GM12878 (cell line): Measurements from ENCODE around the gene CACNA2D2. TPM values are rescaled to one million over a fixed set of nuclear protein-coding genes. Genes with fewer than 3 reads are reported as not detected.

Experiments used
- ATAC-seq: fragments of 200-7000 bp; cut with Tn5 transposase; 3 replicates; pipeline ENCODE4 v1.9.1; 2020; ENCODE audit warnings: mild to moderate bottlenecking, moderate library complexity
- BruUV-seq: library from RNA; stranded (reverse); fragments of 400-500 nt; replicated peaks from 2 replicates; lab custom pipeline; 2021; lab: Mats Ljungman, UMichigan
- CTCF ChIA-PET: fragments of 300-600 bp; sonication (Branson Sonifier 250); formaldehyde crosslinking; extraction: SDS; loops from one replicate; lab custom pipeline; 2021; ENCODE audit warnings: inconsistent platforms; lab: Yijun Ruan, JAX
- POLR2A ChIA-PET: fragments of 350-600 bp; formaldehyde crosslinking; extraction: SDS; loops from one replicate; lab custom pipeline; 2021; ENCODE audit warnings: inconsistent platforms; lab: Charles Lee
- RAD21 ChIA-PET: fragments of 300-600 bp; sonication (Branson Sonifier 250); formaldehyde crosslinking; loops from one replicate; lab custom pipeline; 2023; ENCODE audit warnings: antibody characterized with exemption; ENCODE audit not compliant: unreplicated experiment; lab: Charles Lee
- SMC1A ChIA-PET: fragments of 300-600 bp; sonication (Branson Sonifier 250); formaldehyde crosslinking; loops from one replicate; lab custom pipeline; 2023; ENCODE audit not compliant: unreplicated experiment, uncharacterized antibody; lab: Charles Lee
- DNase-seq: peaks from one replicate; pipeline ENCODE4 v3.0.0-alpha.2; 2011; ENCODE audit warnings: low read depth, low spot score
- FAIRE-seq: peaks from 3 replicates; lab custom pipeline; 2011; peaks lifted over from hg19 to GRCh38; lab: Jason Lieb, UNC
- H2AFZ ChIP-seq: 2 replicates; pipeline ENCODE4 v1.6.0; 2011; ENCODE audit warnings: low read depth, low read length, control low read depth; ENCODE audit not compliant: control insufficient read depth
- H3K27ac ChIP-seq: 2 replicates; pipeline ENCODE4 v1.5.1; 2011; ENCODE audit warnings: control low read depth; ENCODE audit not compliant: control insufficient read depth, insufficient read depth
- H3K27me3 ChIP-seq, 2 experiments: replicated peaks in 1 of 2; 2 replicates each; pipeline versions ENCODE4 v1.6.0 to v1.6.1; 2011; ENCODE audit warnings: low read length in 1 of 2; ENCODE audit not compliant: control insufficient read depth in 2 of 2, insufficient read depth in 2 of 2
- H3K36me3 ChIP-seq, 2 experiments: 2 replicates each; pipeline ENCODE4 v1.5.1; 2011; ENCODE audit warnings: low read length in 1 of 2; ENCODE audit not compliant: control insufficient read depth in 2 of 2, insufficient read depth in 2 of 2
- H3K4me1 ChIP-seq: 2 replicates; pipeline ENCODE4 v1.6.1; 2011; ENCODE audit warnings: mild to moderate bottlenecking, low read length, moderate library complexity, mixed read lengths; ENCODE audit not compliant: control insufficient read depth, insufficient read depth
- H3K4me2 ChIP-seq: 2 replicates; pipeline ENCODE4 v1.6.0; 2011; ENCODE audit warnings: control low read depth; ENCODE audit not compliant: control insufficient read depth, insufficient read depth
- H3K4me3 ChIP-seq: fragments of 200-600 bp; sonication (generic); 2 replicates; pipeline ENCODE4 v1.5.1; 2016
- H3K79me2 ChIP-seq: 2 replicates; pipeline ENCODE4 v1.6.0; 2011; ENCODE audit warnings: low read length; ENCODE audit not compliant: control insufficient read depth, insufficient read depth
- H3K9ac ChIP-seq: 2 replicates; pipeline ENCODE4 v1.8.0; 2011; ENCODE audit warnings: low read length, control low read depth, mixed read lengths; ENCODE audit not compliant: control insufficient read depth, insufficient read depth
- H3K9me3 ChIP-seq: replicated peaks from 3 replicates; pipeline ENCODE4 v1.5.1; 2011; ENCODE audit warnings: mild to moderate bottlenecking, low read length; ENCODE audit not compliant: control insufficient read depth, insufficient read depth
- H4K20me1 ChIP-seq: 2 replicates; pipeline ENCODE4 v1.6.0; 2011; ENCODE audit not compliant: control insufficient read depth, insufficient read depth
- CREB1 ChIP-seq: IDR thresholded peaks from 2 replicates; pipeline ENCODE4 v1.6.1; 2012; ENCODE audit warnings: low read depth, mild to moderate bottlenecking, inconsistent platforms
- ESRRA ChIP-seq: IDR thresholded peaks from 2 replicates; pipeline ENCODE4 v1.6.1; 2012; ENCODE audit warnings: mild to moderate bottlenecking, low read length, improper control_type of control experiment
- HCFC1 ChIP-seq: fragments of 150-350 bp; IDR thresholded peaks from 2 replicates; pipeline ENCODE4 v1.6.1; 2014; ENCODE audit warnings: low read length
- IKZF1 ChIP-seq: fragments of 450-650 bp; conservative IDR thresholded peaks from 2 replicates; pipeline ENCODE4 v1.6.1; 2017; ENCODE audit warnings: antibody characterized with exemption, mild to moderate bottlenecking
- IKZF2 ChIP-seq, 2 experiments: fragments of 450-650 bp; IDR thresholded peaks; 2 replicates each; pipeline ENCODE4 v1.6.1; 2017; ENCODE audit warnings: mild to moderate bottlenecking in 2 of 2, moderate library complexity in 2 of 2
- JUND ChIP-seq: IDR thresholded peaks from 2 replicates; pipeline ENCODE4 v1.6.1; 2012; ENCODE audit warnings: low read depth, mild to moderate bottlenecking, low read length, improper control_type of control experiment, moderate library complexity
- NR2C2 ChIP-seq: IDR thresholded peaks from 2 replicates; pipeline ENCODE4 v1.6.1; 2011; ENCODE audit warnings: borderline replicate concordance, low read depth; ENCODE audit not compliant: control insufficient read depth, insufficient read length
- NRF1 ChIP-seq: conservative IDR thresholded peaks from 2 replicates; pipeline ENCODE4 v1.6.1; 2011; ENCODE audit warnings: mild to moderate bottlenecking, low read depth, low read length, improper control_type of control experiment
- RELA ChIP-seq: fragments of 450-650 bp; IDR thresholded peaks from 2 replicates; pipeline ENCODE4 v1.8.0; 2014; ENCODE audit warnings: borderline replicate concordance; ENCODE audit not compliant: partially characterized antibody
- RFX5 ChIP-seq: IDR thresholded peaks from 2 replicates; pipeline ENCODE4 v1.6.1; 2011; ENCODE audit warnings: low read depth, low read length, improper control_type of control experiment
- SMARCA5 ChIP-seq: fragments of 450-650 bp; IDR thresholded peaks from 2 replicates; pipeline ENCODE4 v1.6.1; 2017; ENCODE audit warnings: mild to moderate bottlenecking
- TCF12 ChIP-seq: IDR thresholded peaks from 2 replicates; pipeline ENCODE4 v1.6.1; 2011; ENCODE audit warnings: low read depth, mild to moderate bottlenecking, low read length
- ZNF622 ChIP-seq: fragments of 450-650 bp; IDR thresholded peaks from 2 replicates; pipeline ENCODE4 v1.6.1; 2017; ENCODE audit warnings: mild to moderate bottlenecking, inconsistent platforms
- ZZZ3 ChIP-seq: IDR thresholded peaks from 2 replicates; pipeline ENCODE4 v1.6.1; 2011; ENCODE audit warnings: low read depth; ENCODE audit not compliant: control insufficient read depth, insufficient read length
- WGBS: methylation state at CpG from one replicate; pipeline ENCODE4 v1.1.6; 2016; ENCODE audit warnings: low lambda C conversion rate; ENCODE audit not compliant: insufficient replicate concordance, insufficient coverage; ENCODE audit errors: missing lambda C conversion rate; 5-methylcytosine and 5-hydroxymethylcytosine counted together
- in situ Hi-C: fragments of 300-500 bp; cut with MboI; formaldehyde crosslinking; loops from 9 replicates; pipeline ENCODE4 v1.14.3; 2018; ENCODE audit warnings: mixed read lengths
- intact Hi-C: fragments of 100-400 bp; cut with micrococcal nuclease; formaldehyde crosslinking; loops from one replicate; pipeline ENCODE4 v1.14.2; 2022; ENCODE audit not compliant: unreplicated experiment
- polyA plus RNA-seq, 11 experiments: library from polyadenylated mRNA; depleted of rRNA in 4 of 11; unstranded in 6 of 11; stranded (reverse) in 5 of 11; fragments of >200 nt; fragmentation: Nextera tagmentation in 4 of 11; fragmentation: Illumina TruSeq in 1 of 11; extraction: Ambion mirVana in 4 of 11; extraction: Trizol in 1 of 11; gene quantifications; 1 replicate in 1 of 11; 2 replicates in 10 of 11; pipeline versions ENCODE4 v1.2.1 to v1.2.3, GENCODE V29; 2011 to 2016; ENCODE audit warnings: inconsistent platforms in 2 of 11, missing spikeins in 2 of 11, low read depth in 1 of 11
- total RNA-seq, 4 experiments: library from RNA; depleted of rRNA in 3 of 4; stranded (reverse); fragments of >200 nt in 3 of 4; fragmentation: Illumina TruSeq in 1 of 4; extraction: Trizol in 1 of 4; gene quantifications; 2 replicates each; pipeline versions ENCODE4 v1.2.1 to v1.2.3, GENCODE V29; 2013 to 2021
- TF ChIP-seq, protein P1 (sequence below): fragments of 450-650 bp; IDR thresholded peaks from 2 replicates; pipeline ENCODE4 v1.6.1; 2014; ENCODE audit warnings: mild to moderate bottlenecking
- TF ChIP-seq, protein P2 (sequence below): fragments of 450-650 bp; formaldehyde crosslinking; IDR thresholded peaks from 2 replicates; pipeline ENCODE4 v1.4.0; 2020; ENCODE audit warnings: mild to moderate bottlenecking, moderate library complexity

Gene CACNA2D2
- total and polyA plus RNA-seq, 10 of the 15 experiments (the other 5 are each of a cell fraction or from before 2014, with no cell fraction given) = 0.03 to 0.07 TPM; not detected in 8

DNA sequence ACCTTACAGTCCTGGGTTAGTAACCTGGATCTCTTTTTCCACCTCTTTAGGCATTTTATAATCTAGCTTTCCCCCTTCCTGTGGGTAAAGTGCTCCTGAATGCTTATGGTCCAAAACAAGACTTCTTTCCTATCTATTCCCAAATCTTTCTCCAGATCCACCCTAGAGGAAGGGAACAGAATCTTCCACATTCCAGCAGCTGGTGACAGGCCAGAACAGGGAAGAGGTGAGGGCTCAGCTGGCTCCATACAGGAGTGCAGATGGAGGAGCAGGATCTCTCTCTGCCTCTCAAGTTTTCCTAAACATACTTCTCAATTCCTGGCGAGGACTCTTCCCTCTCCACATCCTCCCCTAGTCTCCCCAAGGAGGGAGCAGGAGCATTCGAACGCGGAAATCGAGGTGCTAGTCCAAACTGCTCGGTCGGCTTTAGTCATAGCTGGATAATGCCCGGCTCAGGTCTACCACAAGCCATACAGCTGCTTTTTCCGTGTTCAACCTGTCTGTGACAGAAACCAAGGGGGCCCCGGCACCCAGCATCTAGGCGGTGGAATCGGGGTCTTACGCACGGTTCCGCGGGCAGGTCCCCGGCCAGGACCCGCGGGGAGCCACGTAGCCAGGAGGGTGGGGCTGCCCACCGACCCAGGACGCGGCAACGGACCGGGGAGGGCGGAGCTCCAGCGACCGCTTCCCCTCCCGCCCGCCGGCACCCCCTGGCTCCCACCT is 166.8 kb downstream of the CACNA2D2 start (continued):
- TF ChIP-seq IKZF1 = 0 out of 2 replicates have a peak, but pooled peaks have one; percentile 13
- TF ChIP-seq ZNF622 = no peak
- TF ChIP-seq IKZF2 (IDR thresholded peaks at IDR 0.05) = 0 out of 4 replicates have a peak, but pooled peaks of 1 of the 2 experiments have one; percentile 12
- peak; percentile 86; the same call in 1 of the 2 replicates for TF ChIP-seq SMARCA5
- TF ChIP-seq TCF12 = 0 out of 2 replicates have a peak, but pooled peaks have one; percentile 9
- TF ChIP-seq HCFC1 = no peak
- no peak for TF ChIP-seq RELA

GRCh38 chr3:50334339-50335075 is 168.9 kb downstream of the CACNA2D2 start:
- DNase-seq (no peak), ATAC-seq (no peak), FAIRE-seq (no peak)
- Histone ChIP-seq H3K27ac (no peak overlapping the region; the same call in 1 of the 2 replicates), H3K36me3 (peaks cover 16 to 25% of the 10 kb centered on the region in 2 experiments), H2AFZ (no peak overlapping the region), H3K4me3 (peak overlapping the region; percentile 28; the same call in 1 of the 2 replicates), H3K4me1 (peaks cover 10% of the 10 kb centered on the region; the same call in 1 of the 2 replicates), H4K20me1 (no peaks in the 10 kb centered on the region; the same call in 1 of the 2 replicates), H3K9me3 (no peaks in the 10 kb centered on the region), H3K27me3 (no peaks in the 10 kb centered on the region), H3K79me2 (peaks cover 64% of the 10 kb centered on the region), H3K9ac (peak overlapping the region; percentile 15; the same call in 1 of the 2 replicates), H3K4me2 (peak overlapping the region; percentile 77)
- TF ChIP-seq RFX5 (no peak), ZZZ3 (no peak), JUND (no peak), ESRRA (no peak), NR2C2 (no peak), NRF1 (no peak), CREB1 (no peak)
- TF ChIP-seq, protein P1, sequence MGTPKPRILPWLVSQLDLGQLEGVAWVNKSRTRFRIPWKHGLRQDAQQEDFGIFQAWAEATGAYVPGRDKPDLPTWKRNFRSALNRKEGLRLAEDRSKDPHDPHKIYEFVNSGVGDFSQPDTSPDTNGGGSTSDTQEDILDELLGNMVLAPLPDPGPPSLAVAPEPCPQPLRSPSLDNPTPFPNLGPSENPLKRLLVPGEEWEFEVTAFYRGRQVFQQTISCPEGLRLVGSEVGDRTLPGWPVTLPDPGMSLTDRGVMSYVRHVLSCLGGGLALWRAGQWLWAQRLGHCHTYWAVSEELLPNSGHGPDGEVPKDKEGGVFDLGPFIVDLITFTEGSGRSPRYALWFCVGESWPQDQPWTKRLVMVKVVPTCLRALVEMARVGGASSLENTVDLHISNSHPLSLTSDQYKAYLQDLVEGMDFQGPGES = no peak
- TF ChIP-seq, protein P2, sequence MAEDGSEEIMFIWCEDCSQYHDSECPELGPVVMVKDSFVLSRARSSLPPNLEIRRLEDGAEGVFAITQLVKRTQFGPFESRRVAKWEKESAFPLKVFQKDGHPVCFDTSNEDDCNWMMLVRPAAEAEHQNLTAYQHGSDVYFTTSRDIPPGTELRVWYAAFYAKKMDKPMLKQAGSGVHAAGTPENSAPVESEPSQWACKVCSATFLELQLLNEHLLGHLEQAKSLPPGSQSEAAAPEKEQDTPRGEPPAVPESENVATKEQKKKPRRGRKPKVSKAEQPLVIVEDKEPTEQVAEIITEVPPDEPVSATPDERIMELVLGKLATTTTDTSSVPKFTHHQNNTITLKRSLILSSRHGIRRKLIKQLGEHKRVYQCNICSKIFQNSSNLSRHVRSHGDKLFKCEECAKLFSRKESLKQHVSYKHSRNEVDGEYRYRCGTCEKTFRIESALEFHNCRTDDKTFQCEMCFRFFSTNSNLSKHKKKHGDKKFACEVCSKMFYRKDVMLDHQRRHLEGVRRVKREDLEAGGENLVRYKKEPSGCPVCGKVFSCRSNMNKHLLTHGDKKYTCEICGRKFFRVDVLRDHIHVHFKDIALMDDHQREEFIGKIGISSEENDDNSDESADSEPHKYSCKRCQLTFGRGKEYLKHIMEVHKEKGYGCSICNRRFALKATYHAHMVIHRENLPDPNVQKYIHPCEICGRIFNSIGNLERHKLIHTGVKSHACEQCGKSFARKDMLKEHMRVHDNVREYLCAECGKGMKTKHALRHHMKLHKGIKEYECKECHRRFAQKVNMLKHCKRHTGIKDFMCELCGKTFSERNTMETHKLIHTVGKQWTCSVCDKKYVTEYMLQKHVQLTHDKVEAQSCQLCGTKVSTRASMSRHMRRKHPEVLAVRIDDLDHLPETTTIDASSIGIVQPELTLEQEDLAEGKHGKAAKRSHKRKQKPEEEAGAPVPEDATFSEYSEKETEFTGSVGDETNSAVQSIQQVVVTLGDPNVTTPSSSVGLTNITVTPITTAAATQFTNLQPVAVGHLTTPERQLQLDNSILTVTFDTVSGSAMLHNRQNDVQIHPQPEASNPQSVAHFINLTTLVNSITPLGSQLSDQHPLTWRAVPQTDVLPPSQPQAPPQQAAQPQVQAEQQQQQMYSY (CRISPR knock-in tag) = no peak
- SMC1A ChIA-PET = interaction anchor here (1.5 kb wide), 1 partner anchor 13 kb away, joined by 3 read pairs; no protein-coding TSS in a partner anchor
- in situ Hi-C loops (loop anchor here (10.0 kb wide), 1 partner anchor 1060 kb away; the partner anchor contains the start of gene RBM15B), intact Hi-C loops (loop anchor here (5.0 kb wide), 2 partner anchors 37 to 97 kb away; partner anchors contain the start of genes GNAI2, HYAL3 and NAA80)
- WGBS = 54% methylated on average over 5 of the region's 5 CpGs
- CTCF ChIA-PET = interaction anchor here (1.5 to 10.5 kb wide), 2 partner anchors 12 to 36 kb away, joined by 5 to 72 read pairs; partner anchors contain the start of genes HYAL2, HYAL3 and NAA80
- RAD21 ChIA-PET = interaction anchor here (0.5 kb wide), 1 partner anchor 135 kb away, joined by 3 read pairs; no protein-coding TSS in a partner anchor
- POLR2A ChIA-PET = interaction anchor here (0.5 to 1.7 kb wide), 4 partner anchors 12 to 375 kb away, joined by 3 to 6 read pairs (median 4); partner anchors contain the start of gene HYAL2
- BruUV-seq = no TSS peak
